Common myeloid progenitor, CD34-positive (primary cell): ENCODE measurements around the gene HAPLN1.

ENCODE experiments used
- CTCF ChIA-PET: fragments of 350-600 bp; sonication (Branson Sonifier 250); formaldehyde crosslinking; loops from one replicate; lab custom pipeline; 2021; ENCODE audit warnings: antibody characterized with exemption; lab: Charles Lee
- POLR2A ChIA-PET: fragments of 350-600 bp; sonication (Branson Sonifier 250); formaldehyde crosslinking; loops from one replicate; lab custom pipeline; 2021; ENCODE audit warnings: antibody characterized with exemption; lab: Charles Lee
- DNase-seq, 3 donors: peaks; one replicate each; pipeline versions ENCODE4 v3.0.0 to v3.0.0-alpha.2; 2013
- H3K27ac ChIP-seq, 2 experiments: 1 replicate in 1 of 2; 2 replicates in 1 of 2; pipeline ENCODE4 v1.7.0; 2013; ENCODE audit warnings: inconsistent platforms in 2 of 2, low read length in 2 of 2, mild to moderate bottlenecking in 2 of 2, low read depth in 1 of 2, moderate library complexity in 1 of 2; ENCODE audit not compliant: severe bottlenecking in 2 of 2, insufficient read depth in 1 of 2, poor library complexity in 1 of 2
- H3K27me3 ChIP-seq, 5 experiments: replicated peaks in 2 of 5; 1 replicate in 3 of 5; 2 replicates in 2 of 5; pipeline versions ENCODE4 v1.6.1 to v1.7.0; 2013; ENCODE audit warnings: low read length in 4 of 5, mild to moderate bottlenecking in 2 of 5, moderate library complexity in 2 of 5, inconsistent platforms in 1 of 5; ENCODE audit not compliant: insufficient read depth in 5 of 5, control insufficient read depth in 4 of 5
- H3K36me3 ChIP-seq, 4 experiments: 1 replicate in 2 of 4; 2 replicates in 2 of 4; pipeline versions ENCODE4 v1.6.1 to v1.7.0; 2013; ENCODE audit warnings: low read length in 3 of 4, control low read depth in 1 of 4, mild to moderate bottlenecking in 1 of 4; ENCODE audit not compliant: control insufficient read depth in 4 of 4, insufficient read depth in 4 of 4
- H3K4me1 ChIP-seq, 4 experiments: 1 replicate in 3 of 4; 2 replicates in 1 of 4; pipeline versions ENCODE4 v1.6.1 to v1.7.1; 2013; ENCODE audit warnings: low read length in 3 of 4, mild to moderate bottlenecking in 3 of 4, control low read depth in 1 of 4, inconsistent platforms in 1 of 4, moderate library complexity in 1 of 4; ENCODE audit not compliant: control insufficient read depth in 4 of 4, insufficient read depth in 4 of 4; ENCODE audit errors: control extremely low read depth in 1 of 4
- H3K4me3 ChIP-seq, 7 experiments: 1 replicate in 4 of 7; 2 replicates in 3 of 7; pipeline versions ENCODE4 v1.5.1 to v1.7.0; 2013; ENCODE audit warnings: mild to moderate bottlenecking in 7 of 7, low read length in 6 of 7, moderate library complexity in 6 of 7, inconsistent platforms in 2 of 7, low read depth in 2 of 7, control low read depth in 1 of 7; ENCODE audit not compliant: insufficient read depth in 4 of 7, control insufficient read depth in 1 of 7; ENCODE audit errors: extremely low read depth in 1 of 7
- H3K9me3 ChIP-seq, 5 experiments: 1 replicate in 4 of 5; 2 replicates in 1 of 5; pipeline versions ENCODE4 v1.6.1 to v1.7.1; 2013; ENCODE audit warnings: low read length in 4 of 5, mild to moderate bottlenecking in 2 of 5, inconsistent platforms in 1 of 5, low read depth in 1 of 5, moderate library complexity in 1 of 5; ENCODE audit not compliant: control insufficient read depth in 4 of 5, insufficient read depth in 2 of 5; ENCODE audit errors: control extremely low read depth in 1 of 5
- WGBS: methylation state at CpG from one replicate; pipeline ENCODE4 v1.1.5; 2013; ENCODE audit not compliant: insufficient coverage; 5-methylcytosine and 5-hydroxymethylcytosine counted together

HAPLN1 gene

GRCh38 chr5:83654427-83654994, 66.1 kb downstream of the HAPLN1 start:
- Histone ChIP-seq H3K36me3 (no peaks in the 10 kb centered on the region), H3K9me3 (no peaks in the 10 kb centered on the region), H3K27me3 (no peaks in the 10 kb centered on the region), H3K27ac (no peak overlapping the region), H3K4me1 (no peaks in the 10 kb centered on the region), H3K4me3 (no peak overlapping the region)
- DNase-seq: peak in 1 of 3 donors; percentile 0
- CTCF ChIA-PET: no interaction called here
- 100% methylated on average over 1 of the region's 1 CpG for WGBS
- POLR2A ChIA-PET: no interaction called here

- 71% methylated on average over 1 of the region's 2 CpGs for WGBS
- Histone ChIP-seq H3K27me3 (no peaks in the 10 kb centered on the region), H3K36me3 (no peaks in the 10 kb centered on the region), H3K27ac (no peak overlapping the region), H3K4me3 (no peak overlapping the region), H3K4me1 (no peaks in the 10 kb centered on the region), H3K9me3 (no peaks in the 10 kb centered on the region)
- ChIA-PET CTCF (no interaction called here), POLR2A (no interaction called here)
- DNase-seq: no peak
Measured at GRCh38 chr5:83653669-83654068, 67.0 kb downstream of the HAPLN1 start.

GRCh38 chr5:83645936-83646335, 74.7 kb downstream of the HAPLN1 start:
- no peaks in the 10 kb centered on the region for H3K4me1 ChIP-seq
- no peak for DNase-seq
- ChIA-PET POLR2A (no interaction called here), CTCF (no interaction called here)
- no CpG with 5 or more reads among the region's 1 CpG for WGBS
- no peaks in the 10 kb centered on the region for H3K27me3 ChIP-seq
- no peaks in the 10 kb centered on the region for H3K9me3 ChIP-seq
- no peak overlapping the region for H3K27ac ChIP-seq
- no peak overlapping the region for H3K4me3 ChIP-seq
- no peaks in the 10 kb centered on the region for H3K36me3 ChIP-seq

- 98% methylated on average over 14 of the region's 14 CpGs for WGBS
- POLR2A ChIA-PET: no interaction called here
- CTCF ChIA-PET: no interaction called here
Measured at GRCh38 chr5:83644301-83644700, 76.4 kb downstream of the HAPLN1 start.

GRCh38 chr5:83641946-83642345, 78.7 kb downstream of the HAPLN1 start:
- CTCF ChIA-PET: no interaction called here
- no CpG with 5 or more reads among the region's 3 CpGs for WGBS
- no peaks in the 10 kb centered on the region for H3K27me3 ChIP-seq

More at GRCh38 chr5:83644301-83644700, 76.4 kb downstream of the HAPLN1 start:
- Histone ChIP-seq H3K36me3 (no peaks in the 10 kb centered on the region), H3K4me1 (no peaks in the 10 kb centered on the region), H3K4me3 (no peak overlapping the region), H3K27ac (no peak overlapping the region), H3K9me3 (no peaks in the 10 kb centered on the region), H3K27me3 (no peaks in the 10 kb centered on the region)
- no peak for DNase-seq

GRCh38 chr5:83639911-83640310, 80.7 kb downstream of the HAPLN1 start:
- POLR2A ChIA-PET: interaction anchor here (0.6 kb wide), 1 partner anchor 10 kb away, joined by 3 read pairs; no protein-coding TSS in a partner anchor
- H3K9me3 ChIP-seq: no peaks in the 10 kb centered on the region
- CTCF ChIA-PET: interaction anchor here (1.4 kb wide), 1 partner anchor 10 kb away, joined by 4 read pairs; no protein-coding TSS in a partner anchor
- no peak overlapping the region for H3K27ac ChIP-seq
- no peak for DNase-seq
- H3K27me3 ChIP-seq: no peaks in the 10 kb centered on the region
- no peaks in the 10 kb centered on the region for H3K4me1 ChIP-seq
- H3K4me3 ChIP-seq: no peak overlapping the region
- no CpG with 5 or more reads among the region's 1 CpG for WGBS
- H3K36me3 ChIP-seq: no peaks in the 10 kb centered on the region

More at GRCh38 chr5:83641946-83642345, 78.7 kb downstream of the HAPLN1 start:
- no peak overlapping the region for H3K27ac ChIP-seq
- POLR2A ChIA-PET: no interaction called here
- no peaks in the 10 kb centered on the region for H3K9me3 ChIP-seq
- H3K4me1 ChIP-seq: no peaks in the 10 kb centered on the region
- no peaks in the 10 kb centered on the region for H3K36me3 ChIP-seq
- DNase-seq: no peak
- H3K4me3 ChIP-seq: no peak overlapping the region

- 83% methylated on average over 5 of the region's 6 CpGs for WGBS
- no peak overlapping the region for H3K27ac ChIP-seq
- CTCF ChIA-PET: no interaction called here
- no peaks in the 10 kb centered on the region for H3K9me3 ChIP-seq
- DNase-seq: no peak
- POLR2A ChIA-PET: no interaction called here
- no peaks in the 10 kb centered on the region for H3K27me3 ChIP-seq
- no peaks in the 10 kb centered on the region for H3K36me3 ChIP-seq
- H3K4me1 ChIP-seq: no peaks in the 10 kb centered on the region
- H3K4me3 ChIP-seq: no peak overlapping the region
Measured at GRCh38 chr5:83636156-83636555, 84.5 kb downstream of the HAPLN1 start.
